GM18873 (cell line): ENCODE measurements around the gene ALDH5A1.
A peak's percentile ranks its signal among the peaks of the same experiment; 100 is the strongest.

Experiments used
- ATAC-seq: cut with Tn5 transposase; IDR thresholded peaks from one replicate; pipeline ENCODE4 v1.9.1; 2021; ENCODE audit warnings: mild to moderate bottlenecking, moderate library complexity, moderate number of reproducible peaks; ENCODE audit not compliant: unreplicated experiment, low FRiP score

The ALDH5A1 gene

GRCh38 chr6:24564081-24564480 is 69.3 kb downstream of the ALDH5A1 start:
- ATAC-seq, result no peak

GRCh38 chr6:24565196-24565595 is 70.4 kb downstream of the ALDH5A1 start:
- ATAC-seq, result no peak

- no peak for ATAC-seq
Measured at GRCh38 chr6:24566020-24566767, 71.4 kb downstream of the ALDH5A1 start.

DNA sequence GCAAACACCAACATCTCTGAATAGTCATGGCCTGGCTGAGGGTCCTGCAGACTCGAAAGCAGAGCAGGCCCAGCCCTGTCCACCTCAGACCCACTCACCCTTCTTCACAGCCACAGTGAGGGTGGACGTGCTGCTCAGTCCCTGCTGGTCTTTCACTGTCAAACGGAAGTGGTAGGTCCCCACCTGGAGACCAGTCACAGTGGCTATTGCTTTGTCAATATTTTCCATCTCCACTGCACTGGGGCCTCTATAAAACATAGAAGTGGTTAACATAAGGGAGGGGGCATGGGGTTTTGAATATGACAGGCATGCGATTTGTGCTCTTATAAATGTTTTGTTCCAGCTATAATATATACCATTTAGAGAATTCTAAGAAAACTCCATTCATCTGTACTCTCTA is 73.9 kb downstream of the ALDH5A1 start:
- ATAC-seq, result no peak

DNA sequence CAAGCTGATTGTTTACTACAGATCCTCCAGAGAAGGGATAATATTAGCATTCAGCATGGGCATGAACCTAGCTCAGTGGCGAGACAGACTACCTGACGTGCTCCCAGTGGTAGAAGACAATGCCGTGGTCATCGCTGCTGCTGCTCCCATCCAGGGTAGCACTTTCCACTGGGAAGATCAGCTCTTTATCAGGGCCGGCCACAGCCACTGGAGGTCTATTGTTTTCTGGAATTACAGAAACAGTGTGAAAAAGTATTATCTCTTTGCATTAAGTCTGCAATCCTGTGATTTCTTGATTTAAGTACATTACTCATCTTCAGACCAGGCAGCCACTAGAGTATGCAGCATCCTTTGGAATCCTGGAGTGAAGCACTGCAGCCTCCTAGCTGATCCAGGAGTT is 75.0 kb downstream of the ALDH5A1 start:
- ATAC-seq, result no peak

- no peak for ATAC-seq
Measured at GRCh38 chr6:24571361-24571760, 76.6 kb downstream of the ALDH5A1 start.

DNA sequence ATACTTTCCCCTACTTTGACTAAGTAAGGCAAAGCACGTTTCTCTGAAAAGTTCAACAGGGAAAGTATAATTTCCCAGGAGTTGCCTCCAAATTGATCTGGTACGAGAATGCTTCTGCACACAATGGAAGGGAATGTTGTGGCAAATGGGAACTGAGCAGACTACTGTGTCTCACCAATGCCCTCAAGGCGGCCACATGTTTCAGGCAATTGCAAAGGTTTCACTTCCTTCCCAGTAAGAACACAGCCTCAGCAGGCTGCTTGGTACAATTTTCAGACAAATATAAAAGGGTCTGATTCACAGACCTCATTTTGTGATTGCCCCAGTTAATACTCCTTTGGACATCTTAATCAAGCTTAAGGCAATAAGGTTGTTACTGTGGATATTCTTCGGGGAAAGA is 80.0 kb downstream of the ALDH5A1 start:
- peak; percentile 69 for ATAC-seq

GRCh38 chr6:24576447-24576846 is 81.7 kb downstream of the ALDH5A1 start:
- no peak for ATAC-seq

- ATAC-seq, result no peak
Measured at GRCh38 chr6:24581084-24581669, 86.4 kb downstream of the ALDH5A1 start.

DNA sequence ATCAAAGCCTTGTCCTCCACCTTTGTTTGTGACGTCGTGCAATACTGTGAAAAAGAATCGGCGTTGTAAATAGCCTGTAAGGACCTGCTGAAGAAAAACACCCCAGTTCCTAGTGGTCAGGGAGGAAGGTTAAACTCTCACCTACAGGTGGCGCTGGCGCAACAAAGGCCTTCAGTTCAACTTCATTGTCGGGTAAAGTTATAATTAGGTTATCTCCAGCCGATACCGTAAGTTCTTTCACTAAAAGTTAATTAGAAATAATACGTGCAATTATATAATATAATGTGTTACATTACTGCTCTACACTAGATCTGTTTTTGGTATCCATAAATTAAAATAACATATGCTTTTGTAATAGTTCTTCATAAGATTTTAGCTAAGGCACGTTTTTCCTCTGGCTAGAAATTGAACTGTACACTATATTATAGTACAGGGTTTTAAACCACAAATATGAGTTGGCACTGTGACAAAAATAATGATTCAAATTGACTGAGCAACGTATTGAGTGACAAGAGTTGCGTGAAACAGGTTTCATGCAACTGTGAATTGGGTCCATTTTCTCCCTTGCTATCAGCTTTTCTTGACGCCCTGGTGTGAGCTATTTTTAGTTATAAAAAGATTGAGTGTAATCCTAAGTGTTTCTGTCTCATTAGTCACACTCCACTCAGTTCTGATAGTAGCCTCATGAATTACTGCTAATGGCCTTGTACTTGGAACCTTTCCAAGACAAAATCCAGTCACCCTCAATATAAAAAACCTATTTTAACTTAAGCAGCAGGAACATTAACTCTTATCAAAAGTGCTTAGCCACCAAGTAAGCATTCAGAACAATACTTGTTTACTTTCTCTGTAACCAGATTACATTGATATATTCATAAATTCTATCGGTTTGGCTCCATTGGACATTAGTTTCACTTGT is 89.0 kb downstream of the ALDH5A1 start:
- peak; percentile 58 for ATAC-seq

- ATAC-seq, result no peak
Measured at GRCh38 chr6:24584382-24584720, 89.6 kb downstream of the ALDH5A1 start.
